Measurements from ENCODE around the gene D2HGDH.
"Not testable (repeated sequence)": the region's sequence is repeated elsewhere in the genome, so short reads cannot be mapped to it uniquely, and the experiment has no call there.

Gene D2HGDH

GRCh38 chr2:241777686-241778627 lies 43.5 kb downstream of the D2HGDH start:
- no peak for TF ChIP-seq CTCF (conservative IDR thresholded peaks at IDR 0.05; ENCODE audit: low read length)
- no peak for DNase-seq (ENCODE audit: low read depth)

GRCh38 chr2:241780939-241781569 lies 46.6 kb downstream of the D2HGDH start:
- no peak for TF ChIP-seq CTCF (conservative IDR thresholded peaks at IDR 0.05; ENCODE audit: low read length)
- DNase-seq (ENCODE audit: low read depth), result no peak
- H3K4me3 ChIP-seq (ENCODE audit: low read length), result no peak overlapping the region

More at GRCh38 chr2:241777686-241778627, 43.5 kb downstream of the D2HGDH start:
- H3K4me3 ChIP-seq (ENCODE audit: low read length), result no peak overlapping the region

- not testable (repeated sequence) for H3K4me3 ChIP-seq (ENCODE audit: low read length); DNase-seq (ENCODE audit: low read depth)
Observed at GRCh38 chr2:241782053-241782452, 47.6 kb downstream of the D2HGDH start.

- no peak for DNase-seq (ENCODE audit: low read depth)
- H3K4me3 ChIP-seq (ENCODE audit: low read length), result no peak overlapping the region
- no peak for TF ChIP-seq CTCF (conservative IDR thresholded peaks at IDR 0.05; ENCODE audit: low read length)
Observed at GRCh38 chr2:241788135-241788534, 53.7 kb downstream of the D2HGDH start.

GRCh38 chr2:241788572-241788971 lies 54.1 kb downstream of the D2HGDH start:
- no peak for DNase-seq (ENCODE audit: low read depth)

GRCh38 chr2:241791385-241791784 lies 57.0 kb downstream of the D2HGDH start:
- H3K4me3 ChIP-seq (ENCODE audit: low read length), result not testable (repeated sequence)

More at GRCh38 chr2:241788572-241788971, 54.1 kb downstream of the D2HGDH start:
- no peak for TF ChIP-seq CTCF (conservative IDR thresholded peaks at IDR 0.05; ENCODE audit: low read length)
- no peak overlapping the region for H3K4me3 ChIP-seq (ENCODE audit: low read length)

GRCh38 chr2:241793385-241793784 lies 59.0 kb downstream of the D2HGDH start:
- no peak for TF ChIP-seq CTCF (conservative IDR thresholded peaks at IDR 0.05; ENCODE audit: low read length)
- H3K4me3 ChIP-seq (ENCODE audit: low read length), result no peak overlapping the region
- no peak for DNase-seq (ENCODE audit: low read depth)

More at GRCh38 chr2:241791385-241791784, 57.0 kb downstream of the D2HGDH start:
- DNase-seq (ENCODE audit: low read depth), result not testable (repeated sequence)
